Left colon (tissue), 2 donors: ENCODE data around the gene ACACA. TPM values are rescaled to one million over a fixed set of nuclear protein-coding genes. Genes with fewer than 3 reads are reported as not detected.
A peak's percentile ranks its signal among the peaks of the same experiment; 100 is the strongest.
"Not testable (repeated sequence)": the region's sequence is repeated elsewhere in the genome, so short reads cannot be mapped to it uniquely, and the experiment has no call there.

ENCODE experiments used
- ATAC-seq: fragments of 200-7000 bp; cut with Tn5 transposase; one replicate; pipeline ENCODE4 v1.9.1; 2020; ENCODE audit warnings: mild to moderate bottlenecking, moderate library complexity
- DNase-seq, 2 donors: peaks; one replicate each; pipeline ENCODE4 v3.0.0-alpha.2; 2020
- intact Hi-C, 2 donors: fragments of 100-400 bp; cut with DNase I in 1 of 2; cut with micrococcal nuclease in 1 of 2; formaldehyde crosslinking; loops; one replicate each; pipeline versions ENCODE4 v1.11.2 to v1.14.0; 2022; cut with DNase I, micrococcal nuclease
- total RNA-seq, 2 donors: library from RNA; stranded (reverse); fragmentation: NEBNext Ultra II Directional; extraction: Animal tissue kit (Norgen Biotek cat#: 25700); gene quantifications; one replicate each; pipeline ENCODE4 v1.2.1, GENCODE V29; 2021
- donor health status: DM: no; HTN: no; CAD: no.
- donor health status: DM: yes; HTN: yes; CAD: no.

The ACACA gene
- total RNA-seq, 2 donors from 2014 or later, result 47.8 to 72.1 TPM

DNA sequence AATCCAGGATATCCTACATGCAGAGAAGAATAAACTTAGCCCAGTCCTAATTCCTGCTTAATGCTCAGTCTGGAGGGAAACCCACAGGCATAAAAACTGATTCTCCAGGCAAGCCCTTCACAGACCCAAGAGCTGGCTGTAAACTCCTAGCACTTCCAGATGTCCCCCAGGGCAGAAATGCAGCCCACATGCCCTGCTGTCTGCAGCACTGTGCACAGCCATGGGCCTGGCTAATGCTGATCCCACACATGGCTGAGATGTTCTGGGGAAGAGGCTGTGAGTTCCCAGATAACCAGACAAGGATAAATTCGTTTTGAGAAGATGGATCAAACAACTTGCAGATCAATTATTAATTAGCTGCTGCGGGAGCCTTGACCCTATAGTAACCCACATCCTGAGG is 309.5 kb downstream of the ACACA start:
- intact Hi-C loops, result no loop called here
- no peak for ATAC-seq
- DNase-seq, result no peak

DNA sequence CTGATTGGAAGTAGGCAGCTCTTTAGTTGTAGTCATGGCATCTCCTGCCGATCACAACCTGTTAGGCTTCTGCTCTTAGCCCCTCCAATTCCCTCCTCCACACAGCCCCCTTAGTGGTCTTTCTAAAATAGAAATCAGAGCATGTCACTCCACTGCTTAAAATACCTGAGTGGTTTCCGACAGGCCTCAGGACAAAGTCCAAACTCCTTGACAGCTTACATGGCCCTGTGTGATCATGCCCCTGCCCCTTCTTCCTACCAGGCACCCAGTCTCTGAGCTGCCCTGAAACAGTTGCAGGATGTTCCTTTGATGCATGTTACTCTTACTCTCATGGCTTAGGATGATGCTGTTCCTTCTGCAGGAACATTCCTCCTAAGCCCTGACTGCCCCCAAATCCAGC is 310.6 kb downstream of the ACACA start:
- intact Hi-C loops, result no loop called here
- DNase-seq (no peak), ATAC-seq (no peak)

DNA sequence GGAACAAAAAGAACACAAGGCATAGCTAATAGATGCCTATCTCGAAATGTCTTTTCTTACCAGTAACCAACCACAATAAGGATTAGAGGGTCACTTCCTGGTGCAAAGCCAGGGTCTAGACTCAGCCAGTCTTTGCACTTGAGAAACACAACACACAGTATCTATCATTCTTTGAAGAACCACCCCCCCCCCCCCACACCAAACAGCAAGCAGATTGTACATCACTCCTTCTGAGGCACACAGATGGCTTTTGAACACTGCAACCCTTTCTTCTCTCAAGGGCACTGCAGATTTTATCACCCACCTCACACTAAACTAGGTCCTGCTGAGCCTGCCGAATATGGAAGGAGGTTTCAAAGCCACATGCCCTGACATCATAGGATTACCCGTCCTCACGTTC is 312.2 kb downstream of the ACACA start:
- no peak for ATAC-seq
- intact Hi-C loops, result no loop called here
- no peak for DNase-seq

DNA sequence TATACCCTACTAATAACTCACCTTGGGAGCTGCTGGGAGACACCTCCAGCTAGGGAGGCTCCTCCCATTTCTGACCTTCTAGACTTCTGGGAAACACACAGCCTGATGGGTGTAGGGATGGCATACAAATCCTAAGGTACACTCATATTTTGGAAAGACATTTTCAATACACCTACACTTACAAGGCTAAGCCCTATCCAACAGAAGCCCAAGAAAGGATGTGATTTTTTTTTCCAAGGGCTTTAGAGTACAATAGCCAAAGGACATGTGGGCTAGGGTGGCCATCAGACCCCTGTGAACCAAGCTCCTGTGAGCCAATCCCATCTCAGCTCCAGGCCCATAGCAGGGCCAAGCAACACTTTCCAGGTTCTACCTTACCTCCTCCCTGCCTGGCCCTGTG is 313.9 kb downstream of the ACACA start:
- DNase-seq (no peak), ATAC-seq (peak; percentile 31)
- intact Hi-C loops, result no loop called here

DNA sequence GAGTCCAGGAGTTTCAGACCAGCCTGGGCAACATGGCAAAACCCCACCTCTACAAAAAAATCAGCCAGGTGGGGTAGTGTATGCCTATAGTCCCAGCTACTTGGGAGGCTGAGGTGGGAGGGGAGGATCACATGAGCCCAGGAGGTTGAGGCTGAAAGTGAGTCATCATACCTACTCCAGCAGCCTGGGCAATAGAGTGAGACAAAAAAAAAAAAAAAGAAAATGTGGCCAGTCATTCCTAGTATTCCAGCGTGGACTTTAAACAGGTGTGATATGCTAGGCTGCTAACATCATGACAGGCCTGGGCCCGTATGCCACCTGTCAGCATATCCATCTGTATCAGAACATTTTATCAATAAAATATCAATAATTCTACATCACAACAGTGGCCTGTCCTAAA is 314.6 kb downstream of the ACACA start:
- peak; percentile 95 for ATAC-seq
- peak; percentile 36 to 44 for DNase-seq
- intact Hi-C loops, result no loop called here

DNA sequence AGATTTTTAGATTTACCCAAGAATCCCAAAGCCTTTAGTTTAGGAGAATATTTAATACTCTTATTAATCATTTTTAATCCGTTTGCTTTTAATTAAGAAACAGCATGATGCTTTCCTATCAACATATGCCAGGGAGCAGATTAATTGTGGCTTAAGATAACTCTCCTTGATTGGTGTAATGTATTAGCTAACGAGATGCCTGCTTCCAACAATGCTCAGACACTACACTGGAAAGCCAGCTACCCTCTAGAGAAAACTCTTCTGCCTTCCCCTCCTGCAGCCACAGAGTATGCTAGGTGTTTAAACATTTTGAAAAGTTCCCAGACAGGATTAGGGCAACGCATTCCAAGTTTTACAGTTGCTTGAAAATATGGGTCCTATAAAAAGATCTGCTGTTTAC is 315.7 kb downstream of the ACACA start:
- intact Hi-C loops, result no loop called here
- ATAC-seq, result peak; percentile 35
- DNase-seq, result no peak

DNA sequence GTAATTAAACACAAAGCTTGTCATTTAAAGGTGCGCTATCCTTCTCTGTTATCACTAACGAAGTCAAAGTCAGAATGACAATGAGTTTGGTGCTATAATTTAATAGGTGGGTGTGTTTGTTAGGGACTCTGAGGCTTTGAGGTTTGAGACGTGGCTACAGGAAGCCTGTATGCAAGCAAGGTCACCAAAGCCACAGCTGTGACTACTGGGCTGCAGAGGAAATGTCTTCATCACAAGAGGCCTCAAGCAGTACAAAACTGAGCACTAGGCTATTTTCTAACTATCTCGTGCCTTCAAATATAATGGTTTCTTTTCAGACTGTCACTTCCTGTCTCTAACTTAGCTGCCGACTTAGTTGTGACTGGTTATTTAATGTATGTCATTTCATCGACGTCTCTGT is 316.7 kb downstream of the ACACA start:
- intact Hi-C loops, result no loop called here
- no peak for DNase-seq
- no peak for ATAC-seq

DNA sequence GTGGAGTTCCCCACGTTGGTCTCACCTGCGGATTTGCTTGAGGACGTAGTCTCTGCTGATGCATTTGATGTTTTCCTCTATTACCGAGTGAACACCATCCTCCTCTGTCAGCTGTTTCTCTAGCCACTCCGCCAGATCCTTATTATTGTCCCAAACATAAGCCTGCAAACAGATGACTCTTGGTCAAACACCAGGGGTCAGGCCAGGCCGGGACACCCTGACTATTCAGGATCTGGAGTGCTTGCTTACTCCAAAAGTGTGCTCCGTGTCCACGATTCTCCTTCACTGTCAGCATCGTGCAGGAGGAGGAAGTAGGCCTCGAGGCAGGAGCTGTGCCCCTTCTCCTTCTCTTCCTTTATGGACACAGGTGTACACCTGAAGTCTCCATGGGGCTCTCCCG is 317.7 kb downstream of the ACACA start:
- DNase-seq (no peak), ATAC-seq (no peak)

DNA sequence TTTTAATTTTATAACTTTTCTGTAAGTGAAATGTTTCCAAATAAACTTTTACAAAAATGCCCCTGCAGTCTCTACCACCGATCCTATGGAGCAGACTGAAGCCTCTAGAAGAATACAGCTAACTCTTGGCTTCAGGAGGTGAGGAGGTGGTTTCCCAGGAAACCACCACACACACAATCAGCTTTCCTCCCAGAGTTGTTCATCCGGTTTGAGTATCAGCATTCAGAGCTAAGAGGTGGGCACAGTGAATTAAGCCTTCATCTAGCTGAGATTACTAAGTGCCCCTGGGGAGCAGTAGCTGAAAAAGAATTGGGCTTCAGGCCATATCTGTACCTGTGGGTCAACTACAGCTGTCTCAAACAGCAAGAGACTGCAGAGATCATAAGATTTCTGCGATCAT is 318.2 kb downstream of the ACACA start:
- ATAC-seq (no peak), DNase-seq (no peak)
- intact Hi-C loops, result no loop called here

More for the DNA sequence above, 317.7 kb downstream of the ACACA start:
- intact Hi-C loops, result no loop called here

DNA sequence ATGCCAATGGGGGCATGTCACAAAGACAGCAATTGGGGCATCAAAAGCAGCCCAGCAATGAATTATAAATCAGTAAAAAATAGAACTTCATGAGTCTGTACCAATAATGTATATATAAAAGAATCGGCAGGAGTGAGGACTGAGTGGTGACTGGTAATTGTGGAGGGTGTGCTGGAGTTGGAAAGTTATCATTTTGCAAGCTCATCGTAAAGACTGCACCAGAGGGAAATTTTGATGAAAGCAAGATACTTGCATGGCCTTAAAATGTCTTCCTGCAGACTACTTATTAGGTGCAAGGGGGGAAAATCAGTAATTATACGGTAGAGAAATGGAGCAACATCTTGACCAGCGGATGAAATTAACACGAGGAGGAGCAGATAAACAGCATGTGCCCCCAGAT is 319.0 kb downstream of the ACACA start:
- ATAC-seq (no peak), DNase-seq (no peak)
- intact Hi-C loops, result no loop called here

DNA sequence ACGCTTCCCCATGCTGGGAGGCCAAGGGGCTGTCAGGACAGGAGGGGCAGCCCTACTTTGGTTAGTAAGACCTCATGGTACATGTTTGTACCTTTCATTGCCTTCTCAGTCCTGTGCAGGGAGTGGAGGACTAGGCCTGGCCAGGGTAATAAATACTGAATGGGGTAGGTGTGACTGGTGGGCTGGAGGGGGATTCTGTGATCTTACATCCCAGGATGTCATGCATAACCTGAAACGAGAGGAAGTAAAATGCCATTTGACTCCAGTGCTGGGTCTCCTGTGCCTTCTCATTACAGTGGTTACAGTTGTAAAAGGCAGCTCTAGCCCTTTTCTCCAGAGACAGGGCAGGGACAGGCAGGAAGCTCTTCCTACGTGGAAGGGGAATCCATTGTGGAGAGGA is 319.7 kb downstream of the ACACA start:
- intact Hi-C loops, result no loop called here
- DNase-seq, result no peak
- ATAC-seq, result no peak

DNA sequence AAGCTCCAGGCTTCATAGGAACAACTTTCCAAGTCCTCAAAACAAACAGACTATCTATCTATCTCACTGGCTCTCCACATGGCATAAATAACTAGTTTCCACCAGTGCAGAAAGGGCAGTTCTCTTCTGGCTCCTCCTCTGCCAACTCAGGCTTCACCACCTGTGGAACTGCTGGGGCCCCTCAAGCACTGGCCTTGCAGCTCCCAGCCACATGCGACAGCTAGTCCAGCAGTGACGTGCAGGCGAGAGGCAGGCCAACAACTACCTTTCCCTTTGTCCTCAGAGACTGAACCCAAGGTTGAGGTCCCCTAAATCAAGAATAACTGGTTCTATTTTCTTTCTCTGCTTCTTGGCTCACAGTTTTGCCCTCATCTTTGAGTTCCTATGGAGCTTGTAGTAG is 320.3 kb downstream of the ACACA start:
- ATAC-seq (no peak), DNase-seq (no peak)
- intact Hi-C loops, result no loop called here

DNA sequence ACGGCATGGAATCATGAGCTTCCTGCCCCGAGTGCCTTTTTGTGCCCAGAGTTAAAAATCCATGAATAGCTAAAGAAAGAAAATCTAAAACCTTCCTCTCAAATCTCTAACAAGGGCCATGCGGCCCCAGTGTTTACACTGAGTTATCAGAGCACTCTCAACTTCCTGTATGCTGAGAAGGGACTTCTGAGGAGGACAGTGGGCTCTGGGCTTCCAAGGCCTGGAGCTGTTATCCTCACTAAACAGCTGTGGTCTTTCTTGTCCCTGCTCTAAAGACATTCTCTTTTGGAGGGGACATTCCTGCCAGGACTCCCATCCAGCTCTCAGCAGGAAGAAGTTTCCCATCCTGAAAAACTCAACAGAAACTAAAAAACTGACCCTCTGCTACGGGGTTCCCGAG is 322.3 kb downstream of the ACACA start:
- intact Hi-C loops, result no loop called here
- DNase-seq, result no peak
- ATAC-seq, result no peak

DNA sequence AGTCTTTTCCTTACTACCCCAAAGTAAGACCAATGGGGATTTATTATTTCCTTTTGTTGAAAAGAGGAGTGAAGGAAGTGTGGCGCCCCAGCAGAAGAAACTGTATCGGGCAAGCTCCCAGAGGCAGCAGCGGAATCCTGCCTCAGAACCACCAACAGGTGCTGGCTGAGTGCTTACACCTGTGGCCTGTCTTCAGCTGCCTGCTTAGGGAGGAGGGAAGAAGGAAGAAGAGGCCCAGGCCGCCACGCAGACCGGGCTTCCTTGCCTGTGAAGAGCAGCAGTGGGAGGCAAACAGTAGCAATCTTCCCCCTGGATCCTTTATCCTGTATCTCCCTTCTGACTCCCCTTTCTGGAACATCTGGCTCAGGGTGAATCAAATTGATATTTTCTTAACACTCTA is 323.2 kb downstream of the ACACA start:
- no peak for ATAC-seq
- DNase-seq, result no peak
- intact Hi-C loops, result no loop called here

DNA sequence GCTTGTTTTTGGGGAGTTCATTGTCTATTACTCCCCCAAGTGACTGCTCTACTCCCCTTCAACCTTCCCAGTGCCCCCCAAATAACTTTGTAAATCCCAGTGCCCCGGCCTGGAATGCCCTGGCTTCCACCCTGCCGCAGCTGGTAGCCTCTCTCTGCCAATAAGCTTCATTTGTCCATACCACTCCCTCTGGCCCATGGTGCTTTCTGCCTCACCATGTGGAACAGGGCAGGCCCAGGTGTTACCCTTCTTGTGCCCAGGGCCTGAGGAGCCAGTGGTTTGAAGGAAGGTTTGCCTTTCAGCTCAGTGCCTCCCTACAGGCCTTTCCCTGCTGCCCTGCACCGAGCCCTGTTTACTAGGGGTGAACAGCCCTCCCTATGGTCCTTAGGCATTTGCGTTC is 323.7 kb downstream of the ACACA start:
- no peak for DNase-seq
- ATAC-seq, result no peak

DNA sequence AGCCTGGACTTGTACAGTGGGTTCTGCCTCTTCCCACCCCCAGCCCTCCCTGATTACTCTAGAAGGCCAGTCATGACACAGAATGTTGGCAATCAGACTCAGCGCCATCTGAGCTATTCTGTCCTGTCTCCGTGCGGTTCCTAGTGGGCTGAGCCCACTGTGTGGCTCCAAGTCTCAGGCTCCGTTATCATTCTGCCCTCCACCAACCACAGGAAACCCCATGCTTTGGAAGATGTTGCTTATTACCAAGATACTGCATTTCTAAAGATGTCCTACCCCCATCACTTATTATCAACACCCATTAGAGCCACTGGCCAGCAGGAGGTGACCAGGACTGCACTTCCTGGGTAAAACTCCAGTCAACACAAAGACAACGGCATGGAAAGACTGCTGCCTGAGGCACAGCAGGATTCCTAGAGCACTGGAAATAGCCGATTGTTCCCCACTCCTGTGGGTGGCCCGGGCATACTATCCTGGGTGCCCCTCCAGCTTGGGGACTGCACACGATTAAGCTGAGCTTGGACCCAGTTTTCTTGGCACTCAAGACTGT is 324.2 kb downstream of the ACACA start:
- intact Hi-C loops, result no loop called here
- ATAC-seq (no peak), DNase-seq (no peak)

More for the DNA sequence above, 323.7 kb downstream of the ACACA start:
- intact Hi-C loops, result no loop called here

DNA sequence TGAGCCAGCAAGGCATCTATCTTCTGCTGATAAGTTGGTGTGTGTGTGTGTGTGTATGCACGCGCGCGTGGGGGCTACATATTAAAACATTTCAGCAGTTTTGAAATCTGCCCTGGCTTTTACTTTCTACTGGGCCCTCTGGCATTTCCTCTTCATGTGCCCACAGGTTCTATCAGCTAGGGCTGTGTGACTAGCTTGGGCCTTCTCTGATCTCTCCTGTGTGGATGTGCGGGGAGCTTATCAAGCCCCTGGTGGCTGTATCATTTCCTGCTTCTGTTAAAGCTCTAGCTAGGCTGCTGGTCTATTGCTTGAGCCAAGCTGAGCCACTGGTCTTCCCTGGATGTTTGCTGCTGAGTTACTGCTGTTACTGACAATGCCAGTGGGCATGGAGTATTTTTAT is 325.3 kb downstream of the ACACA start:
- DNase-seq, result no peak
- no peak for ATAC-seq
- intact Hi-C loops, result no loop called here

DNA sequence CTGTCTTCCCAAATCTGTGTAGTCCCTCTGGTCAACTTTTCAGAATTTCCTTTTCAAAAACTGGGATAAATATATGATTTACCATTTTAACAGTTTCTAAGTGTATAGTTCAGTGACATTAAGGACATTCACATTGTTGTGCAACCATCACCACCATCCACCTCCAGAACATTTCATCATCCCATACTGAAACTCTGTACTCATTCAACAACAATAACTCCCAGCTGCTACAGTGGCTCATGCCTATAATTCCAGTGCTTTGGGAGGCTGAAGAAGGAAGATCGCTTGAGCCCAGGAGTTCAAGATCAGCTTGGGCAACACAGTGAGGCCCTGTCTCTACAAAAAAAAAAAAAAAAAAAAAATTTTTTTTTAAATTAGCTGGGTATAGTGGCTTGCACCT is 326.9 kb downstream of the ACACA start:
- intact Hi-C loops, result no loop called here
- ATAC-seq, result no peak
- no peak for DNase-seq

DNA sequence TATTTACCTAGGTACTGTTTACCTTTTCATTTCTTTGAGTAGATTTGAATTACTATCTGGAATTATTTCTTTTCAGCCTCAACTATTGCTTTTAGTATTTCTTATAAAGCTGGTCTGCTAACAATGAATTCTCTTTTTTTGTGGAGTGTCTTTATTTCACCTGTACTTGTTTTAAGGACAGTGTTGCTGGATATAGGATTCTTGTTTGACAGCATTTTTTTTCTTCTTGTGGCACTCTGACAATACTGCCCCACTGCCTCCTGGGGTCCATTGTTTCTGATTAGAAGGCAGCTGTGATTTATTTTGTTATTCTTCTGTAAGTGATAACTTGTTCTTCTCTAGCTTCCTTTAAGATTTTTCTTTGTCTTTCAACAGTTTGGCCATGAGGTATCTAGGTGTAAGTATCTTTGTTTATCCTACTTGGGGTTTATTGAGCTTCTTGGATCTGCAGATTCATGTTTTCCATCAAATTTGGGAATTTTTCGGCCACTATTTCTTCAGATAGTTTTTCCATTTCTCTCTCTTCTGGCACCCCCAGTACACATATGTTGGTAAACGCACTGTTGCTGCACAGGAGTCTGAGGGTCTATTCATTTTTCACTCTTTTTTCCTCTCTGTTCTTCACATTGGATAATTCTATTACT is 327.4 kb downstream of the ACACA start:
- no peak for ATAC-seq
- intact Hi-C loops, result no loop called here
- DNase-seq, result no peak

DNA sequence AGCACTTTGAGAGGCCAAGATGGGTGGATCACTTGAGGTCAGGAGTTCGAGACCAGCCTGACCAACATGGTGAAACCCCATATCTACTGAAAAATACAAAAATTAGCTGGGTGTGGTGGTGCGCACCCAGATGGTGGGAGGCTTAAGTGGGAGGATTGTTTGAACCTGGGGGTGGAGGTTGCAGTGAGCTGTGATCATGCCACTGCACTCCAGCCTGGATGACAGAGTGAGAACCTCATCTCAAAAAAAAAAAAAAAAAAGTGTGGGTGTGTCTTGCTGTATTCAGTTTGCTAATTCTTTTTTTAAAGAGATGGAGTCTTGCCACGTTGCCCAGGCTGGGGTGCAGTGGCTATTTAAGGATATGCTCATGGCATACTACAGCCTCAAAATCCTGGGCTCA is 333.2 kb downstream of the ACACA start:
- DNase-seq, intact Hi-C loops, ATAC-seq: not testable (repeated sequence)

DNA sequence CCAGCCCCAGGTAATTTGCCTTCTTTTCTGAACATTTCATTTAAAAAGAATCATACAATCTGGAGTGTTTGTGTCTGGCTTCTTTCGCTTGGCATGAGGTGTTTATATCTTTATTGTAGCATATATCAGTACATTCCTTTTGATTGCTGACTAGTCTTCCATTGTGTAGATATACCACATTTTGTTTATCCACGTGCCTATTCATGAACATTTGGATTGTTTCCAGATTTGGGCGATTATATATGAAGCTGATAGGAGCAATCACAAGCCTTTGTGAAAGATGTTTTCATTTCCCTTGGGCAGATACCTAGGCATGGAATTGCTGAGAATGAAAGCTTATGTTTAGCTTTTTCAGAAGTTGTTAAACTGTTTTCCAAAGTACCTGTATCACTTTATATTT is 337.5 kb downstream of the ACACA start:
- DNase-seq (no peak), ATAC-seq (peak; percentile 13)
- intact Hi-C loops, result no loop called here
